GM12873 (cell line): ENCODE data around the gene SPTLC2.

Experiments used
- CTCF ChIP-seq: IDR thresholded peaks from 2 replicates; pipeline ENCODE4 v1.5.1; 2012; ENCODE audit warnings: low read depth, mild to moderate bottlenecking, moderate library complexity, low read length, control low read depth; ENCODE audit not compliant: insufficient read depth; ENCODE audit errors: missing control alignments

The SPTLC2 gene

GRCh38 chr14:77523109-77523508 is 93.3 kb downstream of the SPTLC2 start:
- TF ChIP-seq CTCF: no peak

GRCh38 chr14:77520555-77520954 is 95.9 kb downstream of the SPTLC2 start:
- TF ChIP-seq CTCF: no peak

- no peak for TF ChIP-seq CTCF
Measured at GRCh38 chr14:77516126-77516525, 100.3 kb downstream of the SPTLC2 start.

- no peak for TF ChIP-seq CTCF
Measured at GRCh38 chr14:77511486-77512162, 104.8 kb downstream of the SPTLC2 start.

- TF ChIP-seq CTCF: no peak
Measured at GRCh38 chr14:77509366-77509765, 107.1 kb downstream of the SPTLC2 start.

GRCh38 chr14:77508876-77509275 is 107.6 kb downstream of the SPTLC2 start:
- no peak for TF ChIP-seq CTCF

- TF ChIP-seq CTCF: no peak
Measured at GRCh38 chr14:77508249-77508648, 108.2 kb downstream of the SPTLC2 start.
